ENCODE data around the gene GLE1. TPM values are rescaled to one million over a fixed set of nuclear protein-coding genes. Genes with fewer than 3 reads are reported as not detected.
"Not testable (repeated sequence)": the region's sequence is repeated elsewhere in the genome, so short reads cannot be mapped to it uniquely, and the experiment has no call there.

Gene GLE1
- total RNA-seq, 1 experiment from 2014 or later = 38.1 TPM

- Histone ChIP-seq H3K36me3 (peaks cover 94% of the 10 kb centered on the region), H3K4me3 (no peak overlapping the region), H3K27me3 (no peaks in the 10 kb centered on the region)
Observed at GRCh38 chr9:128580731-128581130, 76.2 kb downstream of the GLE1 start.

GRCh38 chr9:128585155-128585554 lies 80.6 kb downstream of the GLE1 start:
- not testable (repeated sequence) for H3K27me3 ChIP-seq; DNase-seq; H3K4me1 ChIP-seq; H3K4me3 ChIP-seq; H3K27ac ChIP-seq; H3K9me3 ChIP-seq (replicated peaks)
- peaks cover 87% of the 10 kb centered on the region for H3K36me3 ChIP-seq

More at GRCh38 chr9:128580731-128581130, 76.2 kb downstream of the GLE1 start:
- Histone ChIP-seq H3K9me3 (replicated peaks) (no peaks in the 10 kb centered on the region), H3K4me1 (no peaks in the 10 kb centered on the region; the same call in 1 of the 2 replicates), H3K27ac (no peak overlapping the region)
- no peak for DNase-seq

- H3K27ac ChIP-seq; H3K9me3 ChIP-seq (replicated peaks); H3K27me3 ChIP-seq; DNase-seq; H3K4me3 ChIP-seq; H3K4me1 ChIP-seq: not testable (repeated sequence)
- peaks cover 81% of the 10 kb centered on the region for H3K36me3 ChIP-seq
Observed at GRCh38 chr9:128586934-128587333, 82.4 kb downstream of the GLE1 start.

- Histone ChIP-seq H3K4me1 (no peaks in the 10 kb centered on the region), H3K36me3 (peaks cover 79% of the 10 kb centered on the region), H3K27me3 (no peaks in the 10 kb centered on the region), H3K27ac (no peak overlapping the region), H3K9me3 (replicated peaks) (no peaks in the 10 kb centered on the region), H3K4me3 (no peak overlapping the region)
- no peak for DNase-seq
Observed at GRCh38 chr9:128587453-128587852, 82.9 kb downstream of the GLE1 start.

GRCh38 chr9:128588581-128589233 lies 84.2 kb downstream of the GLE1 start:
- Histone ChIP-seq H3K9me3 (replicated peaks) (no peaks in the 10 kb centered on the region), H3K27me3 (no peaks in the 10 kb centered on the region), H3K4me3 (no peak overlapping the region), H3K36me3 (peaks cover 75% of the 10 kb centered on the region), H3K4me1 (no peaks in the 10 kb centered on the region), H3K27ac (no peak overlapping the region)
- DNase-seq = no peak

Other genes with a start within 250 kb of the GLE1 start
- gene GOLGA2, start 228.7 kb upstream of the GLE1 start, total RNA-seq (2014; rRNA removed; shearing (Covaris generic)) = 62.3 and 84.3 TPM in 2 replicates
- 32.1 and 33.3 TPM in 2 replicates for gene SWI5, start 228.4 kb upstream of the GLE1 start, total RNA-seq (2014; rRNA removed; shearing (Covaris generic))
- gene TRUB2, start 182.3 kb upstream of the GLE1 start, total RNA-seq (2014; rRNA removed; shearing (Covaris generic)) = 30.2 and 36.9 TPM in 2 replicates
- 38.7 and 40.3 TPM in 2 replicates for gene COQ4, start 181.9 kb upstream of the GLE1 start, total RNA-seq (2014; rRNA removed; shearing (Covaris generic))
- gene SLC27A4, start 164.2 kb upstream of the GLE1 start, total RNA-seq (2014; rRNA removed; shearing (Covaris generic)) = 27.7 and 28.0 TPM in 2 replicates
- 74.2 and 77.5 TPM in 2 replicates for gene URM1, start 133.3 kb upstream of the GLE1 start, total RNA-seq (2014; rRNA removed; shearing (Covaris generic))
- gene CERCAM, start 83.9 kb upstream of the GLE1 start, total RNA-seq (2014; rRNA removed; shearing (Covaris generic)) = 27.7 and 28.0 TPM in 2 replicates
- gene ODF2, start 48.7 kb upstream of the GLE1 start, total RNA-seq (2014; rRNA removed; shearing (Covaris generic)) = 63.8 and 64.9 TPM in 2 replicates
- 153 and 155 TPM in 2 replicates for gene SPTAN1, start 47.9 kb downstream of the GLE1 start, total RNA-seq (2014; rRNA removed; shearing (Covaris generic))
- gene DYNC2I2, start 152.1 kb downstream of the GLE1 start, total RNA-seq (2014; rRNA removed; shearing (Covaris generic)) = 58.3 and 61.5 TPM in 2 replicates
- gene SET, start 184.5 kb downstream of the GLE1 start, total RNA-seq (2014; rRNA removed; shearing (Covaris generic)) = 1,089 and 1,149 TPM in 2 replicates
- gene PKN3, start 197.8 kb downstream of the GLE1 start, total RNA-seq (2014; rRNA removed; shearing (Covaris generic)) = 15.8 and 20.2 TPM in 2 replicates
- 35.0 and 37.4 TPM in 2 replicates for gene ZDHHC12, start 219.4 kb downstream of the GLE1 start, total RNA-seq (2014; rRNA removed; shearing (Covaris generic))

All from SJCRH30 (cell line).